Measurements from ENCODE around the gene SLC22A12. TPM values are rescaled to one million over a fixed set of nuclear protein-coding genes. Genes with fewer than 3 reads are reported as not detected.

SLC22A12 gene
- total RNA-seq, 2 donors from 2014 or later: not detected

GRCh38 chr11:64626637-64627036 is 35.6 kb downstream of the SLC22A12 start:
- Mint-ChIP-seq H3K4me1 (no peaks in the 10 kb centered on the region), H3K4me3 (no peak overlapping the region), H3K27ac (no peak overlapping the region), H3K9me3 (no peaks in the 10 kb centered on the region), H3K27me3 (ENCODE audit: insufficient read depth) (peaks cover 30% of the 10 kb centered on the region), H3K36me3 (ENCODE audit: low read depth) (no peaks in the 10 kb centered on the region)
- no peak for DNase-seq
- no peak for TF ChIP-seq CTCF (conservative IDR thresholded peaks at IDR 0.05)
- H3K27me3 ChIP-seq (ENCODE audit: control insufficient read depth, insufficient read depth, low read length, poor library complexity, severe bottlenecking): no peaks in the 10 kb centered on the region
- no peaks in the 10 kb centered on the region for H3K36me3 ChIP-seq (ENCODE audit: control insufficient read depth, insufficient read depth, low read length)
- no peaks in the 10 kb centered on the region for H3K4me1 ChIP-seq (ENCODE audit: control insufficient read depth, insufficient read depth, low read length)
- no peak overlapping the region for H3K9ac ChIP-seq (ENCODE audit: extremely low read depth, low read length, poor library complexity, severe bottlenecking)
- 88% methylated on average over 8 of the region's 9 CpGs; no CpG with 5 or more reads in 1 of the 2 experiments for WGBS, 2 experiments (ENCODE audit: insufficient coverage in 1 of 2, insufficient read length in 1 of 2)
- H3K27ac ChIP-seq (ENCODE audit: low read depth, low read length): no peak overlapping the region
- no peaks in the 10 kb centered on the region for H3K9me3 ChIP-seq (ENCODE audit: control insufficient read depth, low read length)
- H3K4me3 ChIP-seq (ENCODE audit: low read length): no peak overlapping the region

GRCh38 chr11:64627371-64627770 is 36.4 kb downstream of the SLC22A12 start:
- Mint-ChIP-seq H3K4me1 (no peaks in the 10 kb centered on the region), H3K4me3 (no peak overlapping the region), H3K27me3 (ENCODE audit: insufficient read depth) (peaks cover 37% of the 10 kb centered on the region), H3K27ac (no peak overlapping the region), H3K36me3 (ENCODE audit: low read depth) (no peaks in the 10 kb centered on the region), H3K9me3 (no peaks in the 10 kb centered on the region)
- Histone ChIP-seq H3K27me3 (ENCODE audit: control insufficient read depth, insufficient read depth, low read length, poor library complexity, severe bottlenecking) (no peaks in the 10 kb centered on the region), H3K9me3 (ENCODE audit: control insufficient read depth, low read length) (no peaks in the 10 kb centered on the region), H3K36me3 (ENCODE audit: control insufficient read depth, insufficient read depth, low read length) (no peaks in the 10 kb centered on the region), H3K9ac (ENCODE audit: extremely low read depth, low read length, poor library complexity, severe bottlenecking) (no peak overlapping the region), H3K4me3 (ENCODE audit: low read length) (no peak overlapping the region), H3K27ac (ENCODE audit: low read depth, low read length) (no peak overlapping the region), H3K4me1 (ENCODE audit: control insufficient read depth, insufficient read depth, low read length) (no peaks in the 10 kb centered on the region)
- no peak for TF ChIP-seq CTCF (conservative IDR thresholded peaks at IDR 0.05)
- DNase-seq: no peak
- WGBS, 2 experiments (ENCODE audit: insufficient coverage in 1 of 2, insufficient read length in 1 of 2): 88 to 94% methylated on average over 3 to 4 of the region's 4 CpGs

GRCh38 chr11:64628596-64628995 is 37.6 kb downstream of the SLC22A12 start:
- no peak overlapping the region for H3K27ac Mint-ChIP-seq
- Histone ChIP-seq H3K4me3 (ENCODE audit: low read length) (no peak overlapping the region), H3K9me3 (ENCODE audit: control insufficient read depth, low read length) (no peaks in the 10 kb centered on the region), H3K27me3 (ENCODE audit: control insufficient read depth, insufficient read depth, low read length, poor library complexity, severe bottlenecking) (no peaks in the 10 kb centered on the region), H3K27ac (ENCODE audit: low read depth, low read length) (no peak overlapping the region), H3K9ac (ENCODE audit: extremely low read depth, low read length, poor library complexity, severe bottlenecking) (no peak overlapping the region), H3K36me3 (ENCODE audit: control insufficient read depth, insufficient read depth, low read length) (no peaks in the 10 kb centered on the region), H3K4me1 (ENCODE audit: control insufficient read depth, insufficient read depth, low read length) (no peaks in the 10 kb centered on the region)
- peaks cover 46% of the 10 kb centered on the region for H3K27me3 Mint-ChIP-seq (ENCODE audit: insufficient read depth)
- no peak overlapping the region for H3K4me3 Mint-ChIP-seq
- H3K36me3 Mint-ChIP-seq (ENCODE audit: low read depth): no peaks in the 10 kb centered on the region
- no peak for TF ChIP-seq CTCF (conservative IDR thresholded peaks at IDR 0.05)
- H3K4me1 Mint-ChIP-seq: no peaks in the 10 kb centered on the region
- WGBS, 2 experiments (ENCODE audit: insufficient coverage in 1 of 2, insufficient read length in 1 of 2): 89 to 94% methylated on average over 2 of the region's 2 CpGs
- no peak for DNase-seq
- no peaks in the 10 kb centered on the region for H3K9me3 Mint-ChIP-seq

All from endodermal cell (in vitro differentiated cells).